GM23338 (cell line): ENCODE data around the gene CD6.

Experiments
- CREB1 ChIP-seq: fragments of 250-450 bp; sonication (Bioruptor Pico); IDR thresholded peaks from 2 replicates; pipeline ENCODE4 v1.5.0; 2020; ENCODE audit warnings: low read depth, mild to moderate bottlenecking, moderate library complexity
- EZH2 ChIP-seq: fragments of 200-600 bp; sonication (generic); IDR thresholded peaks from one replicate; pipeline ENCODE4 v1.8.0; 2017; ENCODE audit warnings: antibody characterized with exemption, mild to moderate bottlenecking, low read depth; ENCODE audit not compliant: unreplicated experiment
- TF ChIP-seq, protein P1 (sequence below), 2 experiments: fragments of 200-600 bp in 1 of 2; sonication (generic) in 1 of 2; conservative IDR thresholded peaks; 2 replicates each; pipeline versions ENCODE4 v1.5.1 to v1.6.1; 2016 to 2017; ENCODE audit warnings: antibody characterized with exemption in 2 of 2, low read depth in 2 of 2, mild to moderate bottlenecking in 2 of 2, moderate library complexity in 1 of 2
- TF ChIP-seq, protein P2 (sequence below): IDR thresholded peaks from one replicate; pipeline ENCODE4 v1.6.1; 2018; ENCODE audit warnings: antibody characterized with exemption; ENCODE audit not compliant: unreplicated experiment

DNA sequence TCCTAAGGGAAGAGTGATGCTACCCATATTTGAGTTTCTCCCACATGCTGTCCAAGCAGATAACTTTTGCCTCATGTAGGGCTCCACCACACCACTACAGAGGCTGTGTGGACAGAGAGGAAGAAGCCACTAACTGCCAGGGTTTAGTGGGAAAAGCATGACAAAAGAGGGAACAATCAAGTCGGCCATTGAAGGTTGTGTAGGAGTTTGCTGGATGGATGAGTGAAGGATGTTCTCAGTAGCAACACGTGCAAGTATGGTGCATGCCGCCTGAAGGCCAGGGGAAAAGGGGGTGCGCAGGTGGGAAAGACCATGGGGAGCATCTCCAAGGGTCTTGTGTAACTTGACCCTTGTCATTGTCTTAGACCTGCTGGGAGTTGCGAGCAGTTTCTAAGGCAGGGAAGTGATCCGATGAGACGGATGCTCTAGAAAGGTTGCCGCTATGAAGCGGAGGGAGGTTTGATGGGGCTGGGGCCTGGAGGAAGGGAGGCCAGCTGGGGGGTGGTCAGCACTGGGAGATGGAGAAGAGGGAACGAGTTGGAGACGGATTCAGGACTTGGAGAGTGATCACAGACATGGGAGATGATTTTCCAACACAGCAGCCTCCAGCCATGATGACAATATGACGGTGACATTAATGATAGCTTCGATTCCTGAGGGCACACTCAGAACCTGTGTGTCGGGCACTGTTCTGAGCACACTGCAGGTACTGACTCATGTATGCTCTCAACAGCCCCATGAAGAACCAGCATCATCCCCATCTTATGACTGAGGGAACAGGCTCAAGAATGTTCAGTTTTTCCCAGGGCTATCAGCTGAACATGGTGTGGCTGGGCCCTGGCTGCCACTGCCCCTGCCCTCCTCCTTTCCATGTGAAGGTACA is 53.7 kb downstream of the CD6 start:
- TF ChIP-seq, protein P1, sequence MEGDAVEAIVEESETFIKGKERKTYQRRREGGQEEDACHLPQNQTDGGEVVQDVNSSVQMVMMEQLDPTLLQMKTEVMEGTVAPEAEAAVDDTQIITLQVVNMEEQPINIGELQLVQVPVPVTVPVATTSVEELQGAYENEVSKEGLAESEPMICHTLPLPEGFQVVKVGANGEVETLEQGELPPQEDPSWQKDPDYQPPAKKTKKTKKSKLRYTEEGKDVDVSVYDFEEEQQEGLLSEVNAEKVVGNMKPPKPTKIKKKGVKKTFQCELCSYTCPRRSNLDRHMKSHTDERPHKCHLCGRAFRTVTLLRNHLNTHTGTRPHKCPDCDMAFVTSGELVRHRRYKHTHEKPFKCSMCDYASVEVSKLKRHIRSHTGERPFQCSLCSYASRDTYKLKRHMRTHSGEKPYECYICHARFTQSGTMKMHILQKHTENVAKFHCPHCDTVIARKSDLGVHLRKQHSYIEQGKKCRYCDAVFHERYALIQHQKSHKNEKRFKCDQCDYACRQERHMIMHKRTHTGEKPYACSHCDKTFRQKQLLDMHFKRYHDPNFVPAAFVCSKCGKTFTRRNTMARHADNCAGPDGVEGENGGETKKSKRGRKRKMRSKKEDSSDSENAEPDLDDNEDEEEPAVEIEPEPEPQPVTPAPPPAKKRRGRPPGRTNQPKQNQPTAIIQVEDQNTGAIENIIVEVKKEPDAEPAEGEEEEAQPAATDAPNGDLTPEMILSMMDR (conservative IDR thresholded peaks at IDR 0.05; ENCODE audit: low read depth in 2 of 2): no peak
- TF ChIP-seq, protein P2, sequence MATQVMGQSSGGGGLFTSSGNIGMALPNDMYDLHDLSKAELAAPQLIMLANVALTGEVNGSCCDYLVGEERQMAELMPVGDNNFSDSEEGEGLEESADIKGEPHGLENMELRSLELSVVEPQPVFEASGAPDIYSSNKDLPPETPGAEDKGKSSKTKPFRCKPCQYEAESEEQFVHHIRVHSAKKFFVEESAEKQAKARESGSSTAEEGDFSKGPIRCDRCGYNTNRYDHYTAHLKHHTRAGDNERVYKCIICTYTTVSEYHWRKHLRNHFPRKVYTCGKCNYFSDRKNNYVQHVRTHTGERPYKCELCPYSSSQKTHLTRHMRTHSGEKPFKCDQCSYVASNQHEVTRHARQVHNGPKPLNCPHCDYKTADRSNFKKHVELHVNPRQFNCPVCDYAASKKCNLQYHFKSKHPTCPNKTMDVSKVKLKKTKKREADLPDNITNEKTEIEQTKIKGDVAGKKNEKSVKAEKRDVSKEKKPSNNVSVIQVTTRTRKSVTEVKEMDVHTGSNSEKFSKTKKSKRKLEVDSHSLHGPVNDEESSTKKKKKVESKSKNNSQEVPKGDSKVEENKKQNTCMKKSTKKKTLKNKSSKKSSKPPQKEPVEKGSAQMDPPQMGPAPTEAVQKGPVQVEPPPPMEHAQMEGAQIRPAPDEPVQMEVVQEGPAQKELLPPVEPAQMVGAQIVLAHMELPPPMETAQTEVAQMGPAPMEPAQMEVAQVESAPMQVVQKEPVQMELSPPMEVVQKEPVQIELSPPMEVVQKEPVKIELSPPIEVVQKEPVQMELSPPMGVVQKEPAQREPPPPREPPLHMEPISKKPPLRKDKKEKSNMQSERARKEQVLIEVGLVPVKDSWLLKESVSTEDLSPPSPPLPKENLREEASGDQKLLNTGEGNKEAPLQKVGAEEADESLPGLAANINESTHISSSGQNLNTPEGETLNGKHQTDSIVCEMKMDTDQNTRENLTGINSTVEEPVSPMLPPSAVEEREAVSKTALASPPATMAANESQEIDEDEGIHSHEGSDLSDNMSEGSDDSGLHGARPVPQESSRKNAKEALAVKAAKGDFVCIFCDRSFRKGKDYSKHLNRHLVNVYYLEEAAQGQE: no peak
- TF ChIP-seq EZH2: no peak
- TF ChIP-seq CREB1: no peak
